Panc1 (cell line): ENCODE data around the gene CCND2. TPM values are rescaled to one million over a fixed set of nuclear protein-coding genes. Genes with fewer than 3 reads are reported as not detected.

Experiments used
- ATAC-seq: fragments of 200-7000 bp; cut with Tn5 transposase; 2 replicates; pipeline ENCODE4 v1.9.1; 2020; ENCODE audit warnings: mild to moderate bottlenecking, moderate library complexity
- BruUV-seq: library from RNA; stranded (reverse); fragments of 400-500 nt; replicated peaks from 2 replicates; lab custom pipeline; 2021; lab: Mats Ljungman, UMichigan
- CTCF ChIA-PET: fragments of 300-600 bp; sonication (Branson Sonifier 250); formaldehyde crosslinking; loops from one replicate; lab custom pipeline; 2022; ENCODE audit warnings: antibody characterized with exemption; lab: Charles Lee
- POLR2A ChIA-PET: fragments of 300-600 bp; sonication (Branson Sonifier 250); formaldehyde crosslinking; loops from one replicate; lab custom pipeline; 2022; ENCODE audit warnings: antibody characterized with exemption; lab: Charles Lee
- DNase-seq: peaks from one replicate; pipeline ENCODE4 v3.0.0-alpha.2; 2010; ENCODE audit warnings: low read depth, low spot score
- H3K27ac ChIP-seq: 2 replicates; pipeline ENCODE4 v1.5.1; 2011; ENCODE audit warnings: mild to moderate bottlenecking, low read length, inconsistent platforms
- H3K27me3 ChIP-seq: fragments of 200-500 bp; sonication (Bioruptor generic); 2 replicates; pipeline ENCODE4 v1.6.0; 2014; ENCODE audit warnings: low read length, inconsistent platforms; ENCODE audit not compliant: control insufficient read depth, insufficient read depth
- H3K36me3 ChIP-seq: fragments of 200-500 bp; sonication (Bioruptor generic); 2 replicates; pipeline ENCODE4 v1.5.1; 2014; ENCODE audit warnings: inconsistent platforms, mild to moderate bottlenecking, low read length, moderate library complexity; ENCODE audit not compliant: control insufficient read depth, insufficient read depth
- H3K4me1 ChIP-seq: 2 replicates; pipeline ENCODE4 v1.5.1; 2011; ENCODE audit warnings: inconsistent platforms, mild to moderate bottlenecking, low read length, moderate library complexity; ENCODE audit not compliant: control insufficient read depth, insufficient read depth
- H3K4me3 ChIP-seq, 2 experiments: 2 replicates each; pipeline ENCODE4 v1.5.1; 2011 to 2012; ENCODE audit warnings: low read depth in 2 of 2, low read length in 2 of 2, mild to moderate bottlenecking in 2 of 2, inconsistent platforms in 1 of 2, moderate library complexity in 1 of 2
- H3K9me3 ChIP-seq: fragments of 200-500 bp; sonication (Bioruptor generic); 2 replicates; pipeline ENCODE4 v1.5.1; 2014; ENCODE audit warnings: low read depth, mild to moderate bottlenecking, inconsistent platforms, low read length, moderate library complexity; ENCODE audit not compliant: control insufficient read depth, insufficient read depth
- POLR2AphosphoS5 ChIP-seq: IDR thresholded peaks from 2 replicates; pipeline ENCODE4 v1.6.1; 2012; ENCODE audit warnings: mild to moderate bottlenecking, low read depth, low read length, moderate library complexity
- REST ChIP-seq, 2 experiments: IDR thresholded peaks; 2 replicates each; pipeline ENCODE4 v1.6.1; 2011 to 2012; ENCODE audit warnings: low read depth in 2 of 2, control low read depth in 1 of 2, low read length in 1 of 2, mild to moderate bottlenecking in 1 of 2, moderate library complexity in 1 of 2; ENCODE audit not compliant: insufficient read depth in 1 of 2
- SIN3A ChIP-seq: IDR thresholded peaks from 2 replicates; pipeline ENCODE4 v1.6.1; 2012; ENCODE audit warnings: low read depth, mild to moderate bottlenecking, low read length, moderate library complexity, borderline replicate concordance; ENCODE audit not compliant: insufficient read depth
- TCF7L2 ChIP-seq: IDR thresholded peaks from 2 replicates; pipeline ENCODE4 v1.6.1; 2011; ENCODE audit warnings: mild to moderate bottlenecking, low read depth, low read length, inconsistent platforms
- in situ Hi-C: cut with HindIII; loops from 2 replicates; pipeline ENCODE4 v1.10.0; 2016; ENCODE audit warnings: low sequenced_read_pairs, low pct_unique_long_range_greater_than_20kb
- intact Hi-C: fragments of 100-400 bp; cut with micrococcal nuclease; formaldehyde crosslinking; loops from one replicate; pipeline ENCODE4 v1.10.0; 2022; ENCODE audit not compliant: unreplicated experiment
- total RNA-seq: library from RNA; stranded (reverse); gene quantifications from one replicate; pipeline ENCODE4 v1.2.1, GENCODE V29; 2021; ENCODE audit not compliant: unreplicated experiment
- TF ChIP-seq, protein P1 (sequence below): fragments of 450-650 bp; IDR thresholded peaks from 2 replicates; pipeline ENCODE4 v1.5.1; 2017; ENCODE audit warnings: mild to moderate bottlenecking

CCND2 gene
- total RNA-seq, 1 experiment from 2014 or later, result 1.5 TPM

DNA sequence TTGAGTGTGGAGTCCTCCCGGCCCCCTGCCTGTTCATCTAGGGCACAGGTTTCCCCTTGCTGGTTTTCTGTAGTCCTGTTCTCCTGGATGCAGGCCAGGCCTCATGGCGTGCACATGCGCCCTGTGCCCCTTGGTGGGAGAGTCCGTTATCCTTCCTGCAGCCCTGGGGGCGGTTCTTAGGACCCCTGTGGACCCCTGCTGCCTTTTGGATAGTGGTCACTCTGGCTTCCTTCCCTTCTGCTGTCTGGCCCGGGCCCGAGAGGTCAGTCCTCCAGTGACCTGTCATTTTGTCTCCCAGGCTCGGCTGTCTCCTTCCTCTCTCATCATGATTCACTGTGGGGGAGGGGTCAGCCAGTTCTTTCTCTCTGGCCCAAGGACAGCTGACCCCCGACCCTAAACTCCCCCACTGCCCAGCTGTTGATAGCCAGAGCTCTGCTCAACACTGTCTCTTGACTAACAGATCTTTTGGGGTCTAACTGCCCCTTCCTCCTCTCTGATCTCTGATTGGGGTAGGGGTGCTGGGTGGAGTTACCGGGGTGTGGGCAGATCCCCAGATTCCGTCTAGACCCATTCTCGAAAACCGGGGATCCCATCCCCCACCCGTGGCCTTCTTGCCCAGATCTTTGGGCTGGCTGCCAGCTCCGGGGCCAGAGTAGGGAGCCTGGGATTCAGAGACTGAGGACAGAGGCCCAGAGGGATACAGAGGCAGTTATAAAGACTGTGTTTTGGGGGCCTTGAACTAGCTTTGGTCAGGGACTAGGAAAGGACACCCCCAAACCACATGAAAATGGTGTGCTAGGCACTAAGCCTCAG is 7.0 kb downstream of the CCND2 start:
- DNase-seq (no peak), ATAC-seq (no peak)
- Histone ChIP-seq H3K9me3 (no peaks in the 10 kb centered on the region), H3K27me3 (peaks cover 11% of the 10 kb centered on the region), H3K4me3 (no peak overlapping the region), H3K36me3 (no peaks in the 10 kb centered on the region), H3K4me1 (no peaks in the 10 kb centered on the region), H3K27ac (no peak overlapping the region)
- ChIA-PET POLR2A (no interaction called here), CTCF (interaction anchor here (0.6 kb wide), 1 partner anchor 477 kb away, joined by 3 read pairs; no protein-coding TSS in a partner anchor)
- TF ChIP-seq, protein P1, sequence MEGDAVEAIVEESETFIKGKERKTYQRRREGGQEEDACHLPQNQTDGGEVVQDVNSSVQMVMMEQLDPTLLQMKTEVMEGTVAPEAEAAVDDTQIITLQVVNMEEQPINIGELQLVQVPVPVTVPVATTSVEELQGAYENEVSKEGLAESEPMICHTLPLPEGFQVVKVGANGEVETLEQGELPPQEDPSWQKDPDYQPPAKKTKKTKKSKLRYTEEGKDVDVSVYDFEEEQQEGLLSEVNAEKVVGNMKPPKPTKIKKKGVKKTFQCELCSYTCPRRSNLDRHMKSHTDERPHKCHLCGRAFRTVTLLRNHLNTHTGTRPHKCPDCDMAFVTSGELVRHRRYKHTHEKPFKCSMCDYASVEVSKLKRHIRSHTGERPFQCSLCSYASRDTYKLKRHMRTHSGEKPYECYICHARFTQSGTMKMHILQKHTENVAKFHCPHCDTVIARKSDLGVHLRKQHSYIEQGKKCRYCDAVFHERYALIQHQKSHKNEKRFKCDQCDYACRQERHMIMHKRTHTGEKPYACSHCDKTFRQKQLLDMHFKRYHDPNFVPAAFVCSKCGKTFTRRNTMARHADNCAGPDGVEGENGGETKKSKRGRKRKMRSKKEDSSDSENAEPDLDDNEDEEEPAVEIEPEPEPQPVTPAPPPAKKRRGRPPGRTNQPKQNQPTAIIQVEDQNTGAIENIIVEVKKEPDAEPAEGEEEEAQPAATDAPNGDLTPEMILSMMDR, result no peak
- TF ChIP-seq POLR2AphosphoS5 (no peak), TCF7L2 (no peak), SIN3A (no peak), REST (IDR thresholded peaks at IDR 0.05; ENCODE audit: insufficient read depth in 1 of 2, low read depth in 2 of 2, low read length in 1 of 2) (no peak)
- BruUV-seq, result no TSS peak
- intact Hi-C loops (no loop called here), in situ Hi-C loops (no loop called here)

DNA sequence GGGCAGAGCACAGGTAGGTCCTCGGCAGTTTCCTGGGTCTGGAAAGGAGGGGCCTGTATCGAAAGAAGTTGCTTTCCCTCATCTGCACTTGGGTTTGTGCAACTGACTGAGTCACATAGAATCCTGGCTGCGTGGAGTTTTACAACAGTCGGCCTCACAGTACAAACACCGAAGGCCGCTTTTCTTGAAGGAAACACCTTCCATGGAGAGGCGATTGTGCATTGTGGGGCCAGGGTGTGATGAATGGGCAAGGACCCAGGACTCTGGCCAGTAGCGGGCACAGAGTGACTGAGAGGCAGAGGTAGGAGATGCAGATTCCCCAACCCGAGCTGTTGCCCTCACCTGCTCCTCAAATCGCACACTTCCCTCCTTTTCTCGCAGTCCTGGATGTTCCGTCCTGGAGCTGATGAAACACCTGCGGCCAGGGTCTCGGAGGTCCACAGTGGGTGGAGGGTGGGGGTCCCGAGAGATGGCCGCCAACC is 7.7 kb downstream of the CCND2 start:
- no peak overlapping the region for H3K27ac ChIP-seq
- H3K27me3 ChIP-seq, result peaks cover 5% of the 10 kb centered on the region
- no peak for TF ChIP-seq POLR2AphosphoS5
- ATAC-seq (no peak), DNase-seq (no peak)
- no peak overlapping the region for H3K4me3 ChIP-seq
- CTCF ChIA-PET, result interaction anchor here (0.6 kb wide), 1 partner anchor 478 kb away, joined by 3 read pairs; no protein-coding TSS in a partner anchor
- POLR2A ChIA-PET, result no interaction called here
- intact Hi-C loops (no loop called here), in situ Hi-C loops (no loop called here)
- no peaks in the 10 kb centered on the region for H3K9me3 ChIP-seq
- H3K36me3 ChIP-seq, result no peaks in the 10 kb centered on the region
- no peaks in the 10 kb centered on the region for H3K4me1 ChIP-seq
- no TSS peak for BruUV-seq
